LNCAP (cell line): ENCODE data around the gene CADM1.

Source experiments
- CTCF ChIP-seq: fragments of 450-650 bp; IDR thresholded peaks from 2 replicates; pipeline ENCODE4 v1.5.1; 2017; ENCODE audit warnings: mild to moderate bottlenecking

CADM1 gene

GRCh38 chr11:115255006-115255762 lies 249.0 kb downstream of the CADM1 start:
- no peak for TF ChIP-seq CTCF

- no peak for TF ChIP-seq CTCF
Measured at GRCh38 chr11:115251126-115251525, 253.1 kb downstream of the CADM1 start.

GRCh38 chr11:115249061-115249578 lies 255.1 kb downstream of the CADM1 start:
- no peak for TF ChIP-seq CTCF

GRCh38 chr11:115247953-115248352 lies 256.3 kb downstream of the CADM1 start:
- no peak for TF ChIP-seq CTCF

- no peak for TF ChIP-seq CTCF
Measured at GRCh38 chr11:115247361-115247760, 256.9 kb downstream of the CADM1 start.

GRCh38 chr11:115244758-115245157 lies 259.5 kb downstream of the CADM1 start:
- TF ChIP-seq CTCF, result no peak

- no peak for TF ChIP-seq CTCF
Measured at GRCh38 chr11:115244296-115244695, 259.9 kb downstream of the CADM1 start.

GRCh38 chr11:115242982-115243381 lies 261.2 kb downstream of the CADM1 start:
- TF ChIP-seq CTCF, result no peak
